ENCODE measurements around the gene TMEM221. TPM values are rescaled to one million over a fixed set of nuclear protein-coding genes. Genes with fewer than 3 reads are reported as not detected.

TMEM221 gene
- total and polyA plus RNA-seq, 9 of the 15 experiments (the other 6 are each of a cell fraction or from before 2014, with no cell fraction given): 0.06 to 0.35 TPM; not detected in 7

- peak; percentile 76 for TF ChIP-seq SP1 (CRISPR knock-in tag; IDR thresholded peaks at IDR 0.05)
- no peak for TF ChIP-seq ZNF124 (CRISPR knock-in tag; IDR thresholded peaks at IDR 0.05)
- no peak for TF ChIP-seq GTF2E2 (tag; IDR thresholded peaks at IDR 0.05)
- TF ChIP-seq, protein P1, sequence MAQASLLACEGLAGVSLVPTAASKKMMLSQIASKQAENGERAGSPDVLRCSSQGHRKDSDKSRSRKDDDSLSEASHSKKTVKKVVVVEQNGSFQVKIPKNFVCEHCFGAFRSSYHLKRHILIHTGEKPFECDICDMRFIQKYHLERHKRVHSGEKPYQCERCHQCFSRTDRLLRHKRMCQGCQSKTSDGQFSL (CRISPR knock-in tag; IDR thresholded peaks at IDR 0.05): peak; percentile 69
- TF ChIP-seq, protein P1 (tag; IDR thresholded peaks at IDR 0.05): no peak
- TF ChIP-seq, protein P2, sequence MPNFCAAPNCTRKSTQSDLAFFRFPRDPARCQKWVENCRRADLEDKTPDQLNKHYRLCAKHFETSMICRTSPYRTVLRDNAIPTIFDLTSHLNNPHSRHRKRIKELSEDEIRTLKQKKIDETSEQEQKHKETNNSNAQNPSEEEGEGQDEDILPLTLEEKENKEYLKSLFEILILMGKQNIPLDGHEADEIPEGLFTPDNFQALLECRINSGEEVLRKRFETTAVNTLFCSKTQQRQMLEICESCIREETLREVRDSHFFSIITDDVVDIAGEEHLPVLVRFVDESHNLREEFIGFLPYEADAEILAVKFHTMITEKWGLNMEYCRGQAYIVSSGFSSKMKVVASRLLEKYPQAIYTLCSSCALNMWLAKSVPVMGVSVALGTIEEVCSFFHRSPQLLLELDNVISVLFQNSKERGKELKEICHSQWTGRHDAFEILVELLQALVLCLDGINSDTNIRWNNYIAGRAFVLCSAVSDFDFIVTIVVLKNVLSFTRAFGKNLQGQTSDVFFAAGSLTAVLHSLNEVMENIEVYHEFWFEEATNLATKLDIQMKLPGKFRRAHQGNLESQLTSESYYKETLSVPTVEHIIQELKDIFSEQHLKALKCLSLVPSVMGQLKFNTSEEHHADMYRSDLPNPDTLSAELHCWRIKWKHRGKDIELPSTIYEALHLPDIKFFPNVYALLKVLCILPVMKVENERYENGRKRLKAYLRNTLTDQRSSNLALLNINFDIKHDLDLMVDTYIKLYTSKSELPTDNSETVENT (CRISPR knock-in tag; IDR thresholded peaks at IDR 0.05): peak; percentile 73; the same call in 1 of the 2 replicates
- TF ChIP-seq RAD51 (IDR thresholded peaks at IDR 0.05; ENCODE audit: borderline replicate concordance, low read depth): no peak
- TF ChIP-seq SMARCC2 (IDR thresholded peaks at IDR 0.05; ENCODE audit: low read depth): no peak
- TF ChIP-seq ZFP91 (CRISPR knock-in tag; IDR thresholded peaks at IDR 0.05): no peak
- peak; percentile 97 for TF ChIP-seq OTX1 (CRISPR knock-in tag; IDR thresholded peaks at IDR 0.05)
- TF ChIP-seq SRSF3 (IDR thresholded peaks at IDR 0.05; ENCODE audit: insufficient read depth, low read length): no peak
- TF ChIP-seq CBX5 (IDR thresholded peaks at IDR 0.05; ENCODE audit: borderline replicate concordance, low read depth): no peak
- TF ChIP-seq REST (IDR thresholded peaks at IDR 0.05; ENCODE audit: borderline replicate concordance): peak; percentile 88
- peak; percentile 63; the same call in 1 of the 2 replicates for TF ChIP-seq REST (CRISPR knock-in tag; IDR thresholded peaks at IDR 0.05; ENCODE audit: low read depth)
- no peak for TF ChIP-seq RUNX1 (IDR thresholded peaks at IDR 0.05; ENCODE audit: low read depth)
- peak; percentile 96 for TF ChIP-seq CC2D1A (IDR thresholded peaks at IDR 0.05)
- no peak for TF ChIP-seq BACH1 (tag; IDR thresholded peaks at IDR 0.05)
Observed at GRCh38 chr19:17394891-17395415, 53.5 kb downstream of the TMEM221 start (continued).

Data from K562 (cell line).